ENCODE data around the gene RBP7. TPM values are rescaled to one million over a fixed set of nuclear protein-coding genes. Genes with fewer than 3 reads are reported as not detected.

Gene RBP7
- total and polyA plus RNA-seq, 10 of the 15 experiments (the other 5 are each of a cell fraction or from before 2014, with no cell fraction given): 0.20 TPM; not detected in 9

- in situ Hi-C loops (cut with MboI): no loop called here
- WGBS (ENCODE audit: insufficient coverage, insufficient replicate concordance, low lambda C conversion rate, missing lambda C conversion rate): 88% methylated on average over 8 of the region's 8 CpGs
- ChIA-PET POLR2A (interaction anchor here (0.7 kb wide), 1 partner anchor 39 kb away, joined by 3 read pairs; no protein-coding TSS in a partner anchor), CTCF (interaction anchor here (1.6 kb wide), 1 partner anchor 173 kb away, joined by 4 read pairs; no protein-coding TSS in a partner anchor), SMC1A (ENCODE audit: uncharacterized antibody, unreplicated experiment) (no interaction called here), RAD21 (ENCODE audit: unreplicated experiment) (no interaction called here)
- H2AFZ ChIP-seq (ENCODE audit: control insufficient read depth, low read depth, low read length): no peak overlapping the region
- no peak for ATAC-seq
- no peaks in the 10 kb centered on the region for H3K79me2 ChIP-seq (ENCODE audit: control insufficient read depth, insufficient read depth, low read length)
- H3K27ac ChIP-seq (ENCODE audit: control insufficient read depth, insufficient read depth): no peak overlapping the region
- no peak for DNase-seq (ENCODE audit: low read depth, low spot score)
- peaks cover 9% of the 10 kb centered on the region for H3K4me1 ChIP-seq (ENCODE audit: control insufficient read depth, insufficient read depth, low read length)
- intact Hi-C loops (cut with micrococcal nuclease; ENCODE audit: unreplicated experiment): no loop called here
- no TSS peak for BruUV-seq (replicated peaks)
- no peak overlapping the region for H3K4me2 ChIP-seq (ENCODE audit: control insufficient read depth, insufficient read depth)
- no peaks in the 10 kb centered on the region for H4K20me1 ChIP-seq (ENCODE audit: control insufficient read depth, insufficient read depth)
- no peaks in the 10 kb centered on the region for H3K9me3 ChIP-seq (replicated peaks; ENCODE audit: control insufficient read depth, insufficient read depth, low read length)
- H3K36me3 ChIP-seq (ENCODE audit: control insufficient read depth in 2 of 2, insufficient read depth in 2 of 2, low read length in 1 of 2): no peaks in the 10 kb centered on the region
- FAIRE-seq: no peak
- no peak for TF ChIP-seq POLR2AphosphoS2 (IDR thresholded peaks at IDR 0.05; ENCODE audit: low read depth, low read length)
- H3K9ac ChIP-seq (ENCODE audit: control insufficient read depth, insufficient read depth, low read length): no peak overlapping the region
- H3K4me3 ChIP-seq: no peak overlapping the region
- H3K27me3 ChIP-seq (replicated peaks in 1 of 2; ENCODE audit: control insufficient read depth in 2 of 2, insufficient read depth in 2 of 2, low read length in 1 of 2): no peaks in the 10 kb centered on the region
Observed at GRCh38 chr1:9957726-9958125, 39.3 kb upstream of the RBP7 start.

- SMC1A ChIA-PET (ENCODE audit: uncharacterized antibody, unreplicated experiment): interaction anchor here (0.6 to 3.6 kb wide), 4 partner anchors 9 to 86 kb away, joined by 3 to 23 read pairs (median 6); partner anchors contain the start of genes LZIC and NMNAT1
- in situ Hi-C loops (cut with MboI) (no loop called here), intact Hi-C loops (cut with micrococcal nuclease; ENCODE audit: unreplicated experiment) (no loop called here)
- H3K4me3 ChIP-seq: no peak overlapping the region
- no peak for ATAC-seq
- H2AFZ ChIP-seq (ENCODE audit: control insufficient read depth, low read depth, low read length): no peak overlapping the region; the same call in 1 of the 2 replicates
- H3K9me3 ChIP-seq (replicated peaks; ENCODE audit: control insufficient read depth, insufficient read depth, low read length): no peaks in the 10 kb centered on the region
- no peak overlapping the region for H3K27ac ChIP-seq (ENCODE audit: control insufficient read depth, insufficient read depth)
- no peaks in the 10 kb centered on the region for H3K27me3 ChIP-seq (replicated peaks in 1 of 2; ENCODE audit: control insufficient read depth in 2 of 2, insufficient read depth in 2 of 2, low read length in 1 of 2)
- WGBS (ENCODE audit: insufficient coverage, insufficient replicate concordance, low lambda C conversion rate, missing lambda C conversion rate): 99% methylated on average over 4 of the region's 4 CpGs
- POLR2A ChIA-PET: interaction anchor here (2.0 kb wide), 1 partner anchor 9 kb away, joined by 18 read pairs; no protein-coding TSS in a partner anchor
- no peak for DNase-seq (ENCODE audit: low read depth, low spot score)
- peaks cover 9% of the 10 kb centered on the region for H3K4me1 ChIP-seq (ENCODE audit: control insufficient read depth, insufficient read depth, low read length)
- BruUV-seq (replicated peaks): no TSS peak
- no peak overlapping the region for H3K9ac ChIP-seq (ENCODE audit: control insufficient read depth, insufficient read depth, low read length)
- RAD21 ChIA-PET (ENCODE audit: unreplicated experiment): interaction anchor here (2.4 kb wide), 1 partner anchor 10 kb away, joined by 27 read pairs; no protein-coding TSS in a partner anchor
- no peak for FAIRE-seq
- no peaks in the 10 kb centered on the region for H3K79me2 ChIP-seq (ENCODE audit: control insufficient read depth, insufficient read depth, low read length)
- TF ChIP-seq CREB1 (IDR thresholded peaks at IDR 0.05; ENCODE audit: low read depth): no peak
- no peak for TF ChIP-seq NFYA (IDR thresholded peaks at IDR 0.05; ENCODE audit: borderline replicate concordance, low read depth, low read length)
- CTCF ChIA-PET: interaction anchor here (2.4 kb wide), 1 partner anchor 10 kb away, joined by 43 read pairs; no protein-coding TSS in a partner anchor
- peaks cover 0 to 4% of the 10 kb centered on the region in 2 experiments; a peak in 1 of 4 replicates for H3K36me3 ChIP-seq (ENCODE audit: control insufficient read depth in 2 of 2, insufficient read depth in 2 of 2, low read length in 1 of 2)
- H4K20me1 ChIP-seq (ENCODE audit: control insufficient read depth, insufficient read depth): no peaks in the 10 kb centered on the region
- no peak overlapping the region for H3K4me2 ChIP-seq (ENCODE audit: control insufficient read depth, insufficient read depth)
Observed at GRCh38 chr1:9960011-9960410, 37.0 kb upstream of the RBP7 start.
